NCI-H446 (cell line): ENCODE results near the gene PRF1.
A peak's percentile ranks its signal among the peaks of the same experiment; 100 is the strongest.
"Not testable (repeated sequence)": the region's sequence is repeated elsewhere in the genome, so short reads cannot be mapped to it uniquely, and the experiment has no call there.

ENCODE experiments used
- DNase-seq, 2 experiments: peaks; one replicate each; lab custom pipeline; 2025; lab: John Stamatoyannopoulos, UW

Gene PRF1

GRCh38 chr10:70593513-70593890 is 9.0 kb downstream of the PRF1 start:
- no peak for DNase-seq

- no peak for DNase-seq
Observed at GRCh38 chr10:70592746-70593512, 9.6 kb downstream of the PRF1 start.

GRCh38 chr10:70592186-70592735 is 10.3 kb downstream of the PRF1 start:
- no peak for DNase-seq

DNA sequence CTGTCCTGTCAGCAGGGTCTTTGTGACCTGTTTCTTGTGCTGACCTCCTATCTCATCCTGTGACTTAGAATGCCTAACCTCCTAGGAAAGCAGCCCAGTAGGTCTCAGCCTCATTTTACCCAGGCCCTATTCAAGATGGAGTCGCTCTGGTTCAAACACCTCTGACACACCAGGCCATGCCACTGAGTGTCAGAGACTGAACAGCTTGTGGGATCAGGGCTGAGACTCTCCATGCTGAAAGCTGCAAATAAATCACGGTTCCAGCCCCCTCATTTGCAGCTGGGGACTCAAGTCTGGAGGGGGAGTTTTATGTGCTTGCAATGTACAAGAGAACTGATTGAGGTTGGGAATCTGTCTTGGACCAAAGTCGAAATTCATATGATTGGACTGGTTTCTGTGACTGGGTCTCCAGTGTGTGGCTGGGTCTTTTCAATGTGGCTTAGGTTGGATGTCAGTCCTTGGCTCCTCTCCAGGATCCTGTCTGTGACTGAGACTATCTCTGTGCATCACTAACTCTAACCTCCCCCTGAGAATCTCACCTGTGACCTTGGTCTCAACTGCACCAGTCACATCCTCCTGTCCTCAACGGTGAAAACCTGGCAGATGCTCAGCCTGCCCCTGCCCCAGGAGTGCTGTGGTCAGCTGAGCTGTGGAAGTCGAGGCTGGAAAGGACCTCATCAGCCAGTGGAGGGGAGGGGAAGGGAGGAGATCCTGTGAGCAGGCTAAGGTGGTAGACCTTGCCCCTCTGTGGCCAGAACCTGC is 11.7 kb downstream of the PRF1 start:
- no peak for DNase-seq

- DNase-seq: no peak
Observed at GRCh38 chr10:70589762-70590654, 12.5 kb downstream of the PRF1 start.

DNA sequence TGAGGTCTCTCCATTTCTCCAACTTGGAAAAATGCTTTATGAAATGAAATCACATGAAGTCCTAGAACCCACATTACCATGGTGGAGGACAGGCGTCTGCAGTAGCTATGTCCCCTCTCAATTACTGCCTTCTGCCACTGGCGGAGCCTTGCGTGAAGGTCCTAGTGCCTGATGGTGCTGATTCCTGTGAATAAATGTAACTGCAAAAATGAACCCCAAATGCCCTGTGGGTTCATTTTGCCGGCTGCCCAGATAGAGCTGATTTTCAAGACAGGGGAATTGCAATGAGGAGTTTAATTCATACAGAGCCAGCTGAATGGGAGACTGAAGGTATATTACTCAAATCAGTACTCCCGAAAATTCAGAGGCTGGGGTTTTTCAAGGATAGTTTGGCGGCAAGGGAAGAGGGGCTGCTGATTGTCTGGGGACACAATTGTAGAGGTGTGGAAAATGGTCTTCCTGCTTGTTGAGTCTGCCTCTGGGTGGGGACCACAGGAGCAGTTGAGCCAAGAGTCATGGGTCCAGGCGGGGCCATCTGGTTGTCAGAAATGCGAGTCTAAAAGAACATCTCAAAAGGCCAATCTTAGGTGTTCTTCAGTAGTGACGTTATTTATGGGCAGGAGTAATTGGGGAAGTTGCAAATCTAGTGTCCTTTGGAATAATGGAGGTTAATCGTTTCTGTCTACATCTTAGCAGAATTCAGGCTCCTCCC is 13.5 kb downstream of the PRF1 start:
- no peak for DNase-seq

- no peak for DNase-seq
Observed at GRCh38 chr10:70588255-70588654, 14.3 kb downstream of the PRF1 start.

DNA sequence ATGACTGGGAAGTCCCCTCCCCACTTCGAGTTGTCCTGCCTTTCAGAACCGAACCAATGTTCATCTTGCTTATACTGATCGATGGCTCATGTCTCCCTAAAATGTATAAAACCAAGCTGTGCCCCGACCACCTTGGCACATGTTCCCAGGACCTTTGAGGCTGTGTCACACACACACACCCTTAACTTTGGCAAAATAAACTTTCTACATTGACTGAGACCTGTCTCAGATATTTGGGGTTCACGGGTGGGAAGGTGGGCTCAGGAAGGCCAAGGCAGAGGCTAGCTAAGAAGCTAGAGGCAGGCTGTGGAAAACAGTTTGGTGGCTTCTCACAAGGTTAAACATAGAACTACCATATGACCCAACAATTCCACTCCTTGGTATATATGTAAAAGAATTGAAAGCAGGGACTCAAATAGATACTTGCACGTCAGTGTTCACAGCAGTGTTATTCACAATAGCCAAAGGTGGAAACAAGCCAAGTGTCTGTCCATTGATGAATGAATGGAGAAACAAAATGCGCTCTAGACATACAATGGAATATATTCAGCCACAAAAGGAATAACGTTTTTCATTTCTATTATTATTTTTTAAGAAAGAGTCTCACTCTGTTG is 15.4 kb downstream of the PRF1 start:
- no peak for DNase-seq

- DNase-seq: no peak
Observed at GRCh38 chr10:70586348-70586930, 16.1 kb downstream of the PRF1 start.

- no peak for DNase-seq
Observed at GRCh38 chr10:70585578-70586169, 16.9 kb downstream of the PRF1 start.

DNA sequence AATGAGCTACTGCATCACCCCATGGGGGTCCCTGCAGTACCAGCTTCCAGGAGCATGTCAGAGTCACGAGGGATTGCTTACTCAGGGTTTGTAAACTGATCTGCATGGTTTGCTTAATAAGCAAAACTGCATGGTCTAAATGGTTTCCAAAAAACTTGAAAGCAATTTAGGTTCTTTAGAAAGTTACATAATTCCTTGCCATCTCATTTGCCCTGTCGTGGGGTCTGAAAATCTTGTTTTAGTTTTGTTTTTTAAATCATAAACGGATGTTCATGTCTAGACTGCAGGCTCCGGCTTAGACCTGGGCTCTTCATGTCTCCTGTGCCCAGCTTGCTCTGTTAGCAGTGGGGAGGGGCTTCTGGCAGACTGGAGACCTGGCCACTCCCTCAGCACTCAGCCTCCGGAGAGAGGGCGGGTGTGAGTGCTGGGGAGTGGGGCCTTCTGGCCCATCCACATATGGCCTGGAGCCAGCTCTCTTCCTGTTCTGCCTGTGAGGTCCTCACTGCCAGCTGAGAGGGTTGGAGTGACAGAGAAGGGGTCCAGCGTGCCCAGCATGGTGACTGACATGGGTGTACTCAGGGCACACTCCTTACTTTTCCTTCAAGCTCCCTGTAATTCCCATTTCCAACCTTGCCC is 17.5 kb downstream of the PRF1 start:
- peak in 1 of 2 experiments; percentile 60 for DNase-seq

GRCh38 chr10:70584366-70584765 is 18.2 kb downstream of the PRF1 start:
- no peak for DNase-seq

- DNase-seq: no peak
Observed at GRCh38 chr10:70583669-70584037, 18.9 kb downstream of the PRF1 start.

DNA sequence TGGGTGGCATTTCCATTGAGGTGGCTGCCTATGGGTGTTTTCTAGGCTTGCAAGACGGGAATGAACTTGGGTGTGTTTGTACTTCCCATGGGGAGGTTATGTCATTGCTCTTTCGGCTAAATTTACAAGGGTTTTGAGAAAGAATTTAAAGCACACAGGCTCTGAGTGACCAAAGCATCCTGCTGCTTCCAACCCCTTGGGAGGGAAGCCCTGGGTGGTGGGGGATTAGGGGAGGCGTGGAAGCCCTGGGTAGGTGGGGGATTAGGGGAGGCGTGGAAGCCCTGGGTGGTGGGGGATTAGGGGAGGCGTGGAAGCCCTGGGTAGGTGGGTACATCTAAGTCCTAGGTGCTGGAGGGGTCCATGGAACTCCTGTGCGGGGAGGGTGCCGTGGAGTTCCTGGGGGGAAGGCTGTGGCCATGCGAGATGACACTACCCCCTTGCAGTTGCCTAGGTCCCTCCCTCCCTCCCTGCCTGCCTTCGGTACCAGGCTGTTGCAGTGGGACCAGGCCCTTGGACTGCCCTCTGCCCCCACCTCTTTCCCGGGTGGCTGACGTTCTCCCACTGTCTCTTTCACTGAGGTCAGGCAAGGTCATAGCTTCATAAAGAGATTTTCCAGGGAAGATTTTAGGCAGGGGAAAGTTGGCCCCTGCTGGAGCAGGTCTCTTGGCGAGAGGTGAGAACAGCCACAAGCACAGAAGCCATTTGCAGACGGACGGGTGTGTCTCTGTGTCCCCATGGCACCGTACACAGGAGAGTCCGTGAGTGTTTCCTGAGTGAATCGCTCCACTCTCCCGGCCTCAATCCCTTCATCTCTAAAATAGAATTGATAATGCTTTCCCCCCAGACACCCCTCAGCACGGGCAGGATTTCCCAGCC is 19.5 kb downstream of the PRF1 start:
- DNase-seq: no peak

DNA sequence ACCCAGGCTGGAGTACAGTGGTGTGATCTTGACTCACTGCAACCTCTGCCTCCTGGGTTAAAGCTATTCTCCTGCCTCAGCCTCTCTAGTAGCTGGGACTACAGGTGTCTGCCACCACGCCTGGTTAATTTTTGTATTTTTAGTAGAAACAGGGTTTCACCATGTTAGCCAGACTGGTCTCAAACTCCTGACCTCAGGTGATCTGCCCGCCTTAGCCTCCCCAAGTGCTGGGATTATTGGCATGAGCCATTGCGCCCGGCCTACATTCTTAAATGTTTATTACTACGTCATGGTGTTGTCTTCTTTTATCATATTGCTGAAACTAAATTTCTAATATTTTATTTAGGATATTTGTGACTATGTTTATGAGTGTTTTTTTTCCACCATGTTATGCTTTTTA is 21.4 kb downstream of the PRF1 start:
- not testable (repeated sequence) for DNase-seq

- DNase-seq: no peak
Observed at GRCh38 chr10:70579234-70580002, 23.1 kb downstream of the PRF1 start.

DNA sequence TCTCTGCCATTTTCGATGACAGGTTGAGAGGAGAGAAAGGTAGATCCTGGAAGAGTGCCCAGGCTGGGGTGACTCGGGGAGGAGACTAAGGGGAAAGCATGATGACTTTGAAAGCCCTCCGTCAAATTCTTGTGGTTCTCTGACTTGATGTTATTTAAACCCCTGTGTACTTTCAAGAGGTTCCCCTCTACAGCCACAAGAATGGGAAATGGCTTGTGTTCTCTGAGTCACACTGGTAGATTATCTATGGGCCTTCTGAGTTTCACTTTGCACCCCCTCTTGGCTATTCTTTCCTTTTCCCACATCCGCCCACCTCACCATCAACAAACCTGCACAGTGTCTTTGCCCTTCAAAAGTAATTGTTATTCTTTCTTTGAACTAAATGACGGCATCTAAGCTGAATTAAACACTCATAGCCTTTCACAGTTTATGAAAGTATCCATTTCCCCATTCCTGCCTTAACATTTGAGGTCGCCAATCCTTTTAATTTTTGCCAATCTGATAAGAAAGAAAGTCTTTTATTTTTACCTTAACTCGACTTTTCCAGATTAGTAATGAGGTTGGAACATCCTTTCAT is 24.1 kb downstream of the PRF1 start:
- no peak for DNase-seq
